Thymus (tissue), 11 donors: ENCODE results near the gene DACT2. TPM values are rescaled to one million over a fixed set of nuclear protein-coding genes. Genes with fewer than 3 reads are reported as not detected.

Experiments used
- DNase-seq, 9 donors: peaks; one replicate each; pipeline ENCODE4 v3.0.0-alpha.2; 2013; ENCODE audit warnings: low spot score in 9 of 9, low read depth in 6 of 9, missing footprints in 1 of 9
- H3K27ac ChIP-seq, 2 donors: one replicate each; pipeline ENCODE4 v1.5.1; 2013; ENCODE audit warnings: control low read depth in 1 of 2, low read depth in 1 of 2, low read length in 1 of 2, mild to moderate bottlenecking in 1 of 2, moderate library complexity in 1 of 2
- H3K27me3 ChIP-seq, 2 donors: one replicate each; pipeline ENCODE4 v1.5.1; 2013; ENCODE audit warnings: low read length in 1 of 2; ENCODE audit not compliant: control insufficient read depth in 2 of 2, insufficient read depth in 1 of 2
- H3K36me3 ChIP-seq, 2 donors: one replicate each; pipeline ENCODE4 v1.5.1; 2013; ENCODE audit warnings: low read length in 1 of 2, mild to moderate bottlenecking in 1 of 2, moderate library complexity in 1 of 2; ENCODE audit not compliant: control insufficient read depth in 2 of 2, insufficient read depth in 2 of 2
- H3K4me1 ChIP-seq, 2 donors: one replicate each; pipeline ENCODE4 v1.5.1; 2013; ENCODE audit warnings: low read length in 2 of 2; ENCODE audit not compliant: control insufficient read depth in 2 of 2, insufficient read depth in 2 of 2
- H3K4me3 ChIP-seq, 2 donors: one replicate each; pipeline ENCODE4 v1.5.1; 2013; ENCODE audit warnings: low read length in 2 of 2, control low read depth in 1 of 2, mild to moderate bottlenecking in 1 of 2
- H3K9me3 ChIP-seq, 2 donors: one replicate each; pipeline ENCODE4 v1.5.1; 2013; ENCODE audit warnings: low read length in 1 of 2, mild to moderate bottlenecking in 1 of 2; ENCODE audit not compliant: control insufficient read depth in 2 of 2, insufficient read depth in 1 of 2
- WGBS: extraction: QIAGEN DNeasy Blood & Tissue Kit; methylation state at CpG from one replicate; pipeline ENCODE4 v1.1.7; 2013; 5-methylcytosine and 5-hydroxymethylcytosine counted together
- polyA plus RNA-seq: library from polyadenylated mRNA; stranded (reverse); fragments of 200-250 nt; gene quantifications from one replicate; pipeline ENCODE4 v1.2.3, GENCODE V29; 2013
- total RNA-seq: library from RNA; stranded (reverse); fragments of 120-200 nt; gene quantifications from one replicate; pipeline ENCODE4 v1.2.4, GENCODE V29; 2013
- donor health status: healthy.

DACT2 gene
- total and polyA plus RNA-seq, 2 donors, result 2.5 to 4.2 TPM

DNA sequence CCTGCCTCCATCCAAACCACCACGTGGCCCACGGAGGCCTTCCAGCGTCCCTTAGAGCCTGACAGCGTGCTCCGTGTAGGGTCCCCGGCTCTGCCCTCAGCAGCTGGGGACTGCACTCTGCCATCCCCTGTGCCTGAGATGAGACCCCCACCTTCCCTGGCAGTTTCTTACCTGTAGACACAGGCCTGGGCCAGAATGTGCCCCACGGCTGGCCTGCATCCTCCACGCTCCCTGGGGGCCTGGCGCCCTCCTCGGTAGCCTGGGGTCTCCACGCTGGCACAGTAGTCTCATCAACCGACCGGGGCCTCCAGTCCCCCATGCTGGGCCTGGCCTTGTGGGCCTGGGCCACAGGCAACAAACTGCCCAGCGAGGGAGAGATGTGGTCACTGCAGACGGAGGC lies 9.6 kb downstream of the DACT2 start:
- Histone ChIP-seq H3K36me3 (no peaks in the 10 kb centered on the region), H3K27me3 (peaks cover 2 to 17% of the 10 kb centered on the region in 2 donors), H3K4me1 (peaks cover 0 to 6% of the 10 kb centered on the region in 2 donors), H3K4me3 (no peak overlapping the region), H3K9me3 (no peaks in the 10 kb centered on the region), H3K27ac (no peak overlapping the region)
- DNase-seq, result no peak
- 95% methylated on average over 15 of the region's 15 CpGs for WGBS

DNA sequence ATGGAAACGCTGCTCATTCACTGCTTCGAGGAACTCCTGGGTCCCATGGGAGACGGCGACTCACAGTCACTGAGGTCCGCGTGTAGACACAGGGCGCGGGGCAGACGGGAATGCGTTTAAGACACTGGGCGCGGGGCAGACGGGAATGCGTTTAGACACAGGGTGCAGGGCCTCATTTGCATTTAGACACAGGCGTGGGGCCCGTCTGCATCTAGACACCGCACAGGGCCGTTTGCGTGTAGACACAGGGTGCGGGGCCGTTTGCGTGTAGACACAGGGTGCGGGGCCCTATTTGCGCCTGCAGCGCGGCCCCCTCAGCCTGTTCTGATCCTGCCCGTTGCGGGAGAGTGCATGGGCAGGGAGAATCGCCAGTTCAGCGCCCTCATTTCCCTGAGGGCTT lies 10.4 kb downstream of the DACT2 start:
- Histone ChIP-seq H3K4me1 (peaks cover 0 to 5% of the 10 kb centered on the region in 2 donors), H3K9me3 (no peaks in the 10 kb centered on the region), H3K27ac (no peak overlapping the region), H3K36me3 (no peaks in the 10 kb centered on the region), H3K4me3 (no peak overlapping the region), H3K27me3 (peaks cover under 1 to 9% of the 10 kb centered on the region in 2 donors)
- DNase-seq, result no peak
- WGBS, result 96% methylated on average over 30 of the region's 30 CpGs

DNA sequence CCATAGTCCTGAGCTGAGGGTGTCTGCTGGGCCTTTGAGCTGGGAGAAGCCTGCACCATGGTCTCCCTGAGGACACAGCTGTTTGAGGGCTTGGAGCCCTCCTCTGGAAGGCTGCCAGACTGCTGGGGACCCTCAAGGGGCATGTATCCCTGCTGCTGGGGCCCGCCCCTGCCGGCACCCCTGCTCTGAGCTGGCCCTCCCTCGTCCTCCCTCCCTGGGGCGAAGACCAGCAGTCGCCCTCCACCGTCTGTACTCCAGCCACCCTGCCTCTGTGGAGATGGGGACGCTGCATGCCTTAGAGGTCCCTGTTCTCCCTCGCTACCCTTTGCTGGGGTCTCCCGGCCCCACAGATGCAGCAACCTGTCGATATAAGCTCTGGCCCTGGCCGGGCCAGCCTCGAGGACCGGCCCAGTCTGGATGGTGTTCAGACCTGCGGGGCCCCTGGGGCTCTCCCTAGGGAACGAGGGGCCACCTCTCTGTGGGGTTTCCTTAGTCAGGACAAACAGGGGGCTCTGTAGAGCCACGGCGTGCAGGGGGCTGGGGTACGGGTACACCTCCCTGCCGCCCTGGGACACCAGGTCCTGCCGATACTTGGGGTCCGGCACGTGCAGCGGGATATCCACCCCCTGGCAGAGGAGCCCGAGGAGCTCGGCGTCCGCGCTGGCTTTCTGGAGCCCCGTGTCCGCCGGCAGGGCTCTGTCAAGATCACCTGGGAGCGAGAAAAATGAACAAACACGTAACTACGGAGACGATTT lies 11.0 kb downstream of the DACT2 start:
- no peaks in the 10 kb centered on the region for H3K9me3 ChIP-seq
- H3K27ac ChIP-seq, result no peak overlapping the region
- WGBS, result 95% methylated on average over 35 of the region's 35 CpGs
- H3K4me1 ChIP-seq, result no peaks in the 10 kb centered on the region
- no peak overlapping the region for H3K4me3 ChIP-seq
- H3K27me3 ChIP-seq, result peaks cover 0 to 3% of the 10 kb centered on the region in 2 donors
- DNase-seq, result no peak
- H3K36me3 ChIP-seq, result no peaks in the 10 kb centered on the region

DNA sequence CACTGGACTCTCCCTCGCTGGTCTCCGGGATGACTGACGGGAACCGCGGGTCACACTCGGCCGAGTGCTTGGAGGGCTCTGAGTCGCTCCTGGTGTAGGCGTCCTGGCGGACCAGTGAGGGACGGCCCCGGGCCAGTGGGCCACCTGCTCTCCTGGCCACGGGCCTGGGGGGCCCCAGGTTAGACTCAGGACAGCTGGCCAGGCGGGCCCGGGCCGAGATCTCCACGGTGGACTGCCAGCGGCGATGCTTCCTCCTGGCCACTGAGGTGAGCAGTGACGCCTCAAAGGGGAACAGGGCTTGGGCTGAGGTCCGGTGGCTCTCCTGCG lies 11.9 kb downstream of the DACT2 start:
- WGBS, result 94% methylated on average over 22 of the region's 22 CpGs

DNA sequence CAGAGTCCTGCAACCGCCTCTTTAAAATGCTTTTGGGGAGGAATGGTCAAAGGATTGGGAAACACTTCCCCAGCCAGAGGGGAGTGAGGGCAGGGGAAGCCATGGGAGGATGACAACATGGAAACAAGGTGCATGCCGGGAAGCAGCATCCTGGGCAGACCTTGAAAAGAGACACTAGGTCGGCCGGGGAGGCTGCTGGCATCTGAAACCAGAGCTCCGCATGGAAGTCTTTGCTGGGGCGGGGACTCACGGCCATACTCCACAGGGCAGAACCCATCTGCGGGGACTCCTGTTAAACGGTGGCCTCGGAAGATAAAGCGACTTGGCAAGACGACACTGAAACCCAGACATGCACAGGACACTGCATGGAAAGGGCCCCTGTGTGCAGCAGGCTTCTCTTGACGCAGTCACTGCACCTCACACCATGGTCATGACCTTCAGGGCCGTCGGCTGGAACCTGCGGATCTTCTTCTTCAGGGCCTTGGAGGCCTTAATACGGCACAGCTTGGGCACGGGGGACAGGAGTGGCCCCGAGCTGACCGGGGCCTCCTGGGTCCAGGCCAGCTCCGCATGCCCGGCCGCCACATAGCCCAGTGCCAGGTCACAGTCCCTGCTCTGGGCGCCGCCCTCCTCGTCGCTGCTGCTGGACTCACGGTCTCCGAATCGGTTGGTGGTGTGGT lies 12.4 kb downstream of the DACT2 start:
- H3K27ac ChIP-seq, result no peak overlapping the region

More for the DNA sequence above, 11.9 kb downstream of the DACT2 start:
- Histone ChIP-seq H3K9me3 (no peaks in the 10 kb centered on the region), H3K27ac (no peak overlapping the region), H3K4me3 (no peak overlapping the region), H3K27me3 (no peaks in the 10 kb centered on the region), H3K4me1 (no peaks in the 10 kb centered on the region), H3K36me3 (no peaks in the 10 kb centered on the region)
- DNase-seq, result no peak

DNA sequence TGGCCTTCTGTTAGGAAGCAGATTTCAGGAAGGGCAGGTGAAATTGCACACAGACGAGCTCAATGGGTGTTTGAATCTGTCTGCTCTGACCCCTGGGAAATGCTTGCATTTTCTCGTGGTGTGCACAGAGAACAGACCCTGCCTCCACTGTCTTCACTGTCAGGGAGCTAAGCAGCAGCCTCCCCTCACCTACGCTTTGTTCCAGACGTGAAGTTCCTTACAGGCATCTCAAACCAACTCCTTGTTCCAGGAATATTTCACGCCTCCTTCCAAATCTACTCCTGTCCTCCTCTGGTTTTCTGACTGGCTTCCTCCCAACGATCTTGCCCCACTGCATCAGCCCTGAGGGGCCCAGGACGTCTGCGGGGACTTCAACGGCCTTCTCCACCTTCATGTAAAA lies 13.7 kb downstream of the DACT2 start:
- DNase-seq, result no peak
- Histone ChIP-seq H3K27ac (no peak overlapping the region), H3K4me1 (no peaks in the 10 kb centered on the region), H3K9me3 (no peaks in the 10 kb centered on the region), H3K27me3 (peaks cover 0 to 11% of the 10 kb centered on the region in 2 donors), H3K36me3 (no peaks in the 10 kb centered on the region), H3K4me3 (no peak overlapping the region)
- WGBS, result 84% methylated on average over 9 of the region's 9 CpGs

More for the DNA sequence above, 12.4 kb downstream of the DACT2 start:
- Histone ChIP-seq H3K27me3 (no peaks in the 10 kb centered on the region), H3K4me1 (no peaks in the 10 kb centered on the region), H3K9me3 (no peaks in the 10 kb centered on the region), H3K36me3 (no peaks in the 10 kb centered on the region), H3K4me3 (no peak overlapping the region)
- DNase-seq, result no peak
- WGBS, result 94% methylated on average over 30 of the region's 30 CpGs

DNA sequence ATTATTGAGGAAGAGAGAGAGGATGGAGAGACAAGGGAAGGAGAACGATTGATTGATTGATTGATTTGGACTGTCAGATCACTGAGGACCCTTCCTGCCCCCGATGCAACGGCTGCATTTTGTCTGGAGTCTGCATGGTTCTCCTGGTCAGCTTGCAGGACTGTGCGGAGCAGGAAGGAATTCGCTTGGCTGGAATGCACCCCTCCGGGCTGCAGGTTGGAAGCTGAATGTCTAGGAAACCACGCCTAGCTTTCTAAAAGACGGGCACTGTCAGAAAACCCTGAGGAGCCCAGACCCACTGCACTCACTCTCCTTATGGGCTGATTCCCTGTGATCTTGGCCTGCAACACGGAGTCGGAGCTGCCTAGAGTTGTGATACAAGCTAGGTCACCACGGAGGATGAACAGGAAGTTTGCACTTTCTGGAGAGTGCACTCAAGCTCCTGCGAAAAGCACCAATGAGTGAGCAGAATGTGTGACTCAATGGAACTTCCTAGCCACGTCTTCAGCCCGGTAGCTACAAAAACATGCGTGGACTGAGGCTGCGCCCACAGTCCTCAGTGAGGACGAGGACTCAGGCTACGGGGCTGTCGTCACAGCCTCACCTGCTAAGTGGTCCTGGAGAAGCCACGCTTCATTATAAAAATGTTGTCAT lies 14.4 kb downstream of the DACT2 start:
- H3K36me3 ChIP-seq, result no peaks in the 10 kb centered on the region
- WGBS, result 86% methylated on average over 20 of the region's 20 CpGs
- no peaks in the 10 kb centered on the region for H3K9me3 ChIP-seq
- no peak for DNase-seq
- no peak overlapping the region for H3K27ac ChIP-seq
- H3K27me3 ChIP-seq, result peaks cover 0 to 11% of the 10 kb centered on the region in 2 donors
- no peak overlapping the region for H3K4me3 ChIP-seq
- no peaks in the 10 kb centered on the region for H3K4me1 ChIP-seq

DNA sequence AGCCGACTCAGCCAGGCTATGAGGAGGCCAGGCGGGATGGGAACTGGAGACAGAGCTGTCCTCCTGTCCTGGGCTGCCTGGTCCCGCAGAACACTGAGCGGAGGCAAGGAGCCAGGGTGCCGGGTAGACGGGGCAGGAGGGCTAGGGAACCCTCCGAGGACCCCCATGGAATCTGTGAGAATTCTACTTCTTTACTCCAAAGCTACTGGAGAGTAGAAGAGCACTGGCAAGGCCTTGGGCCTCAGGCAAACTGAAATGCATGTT lies 14.9 kb downstream of the DACT2 start:
- no peak for DNase-seq
- no peak overlapping the region for H3K4me3 ChIP-seq
- WGBS, result 97% methylated on average over 7 of the region's 7 CpGs
- no peak overlapping the region for H3K27ac ChIP-seq
- H3K9me3 ChIP-seq, result no peaks in the 10 kb centered on the region
- H3K4me1 ChIP-seq, result no peaks in the 10 kb centered on the region
- H3K27me3 ChIP-seq, result peaks cover 0 to 11% of the 10 kb centered on the region in 2 donors
- no peaks in the 10 kb centered on the region for H3K36me3 ChIP-seq

DNA sequence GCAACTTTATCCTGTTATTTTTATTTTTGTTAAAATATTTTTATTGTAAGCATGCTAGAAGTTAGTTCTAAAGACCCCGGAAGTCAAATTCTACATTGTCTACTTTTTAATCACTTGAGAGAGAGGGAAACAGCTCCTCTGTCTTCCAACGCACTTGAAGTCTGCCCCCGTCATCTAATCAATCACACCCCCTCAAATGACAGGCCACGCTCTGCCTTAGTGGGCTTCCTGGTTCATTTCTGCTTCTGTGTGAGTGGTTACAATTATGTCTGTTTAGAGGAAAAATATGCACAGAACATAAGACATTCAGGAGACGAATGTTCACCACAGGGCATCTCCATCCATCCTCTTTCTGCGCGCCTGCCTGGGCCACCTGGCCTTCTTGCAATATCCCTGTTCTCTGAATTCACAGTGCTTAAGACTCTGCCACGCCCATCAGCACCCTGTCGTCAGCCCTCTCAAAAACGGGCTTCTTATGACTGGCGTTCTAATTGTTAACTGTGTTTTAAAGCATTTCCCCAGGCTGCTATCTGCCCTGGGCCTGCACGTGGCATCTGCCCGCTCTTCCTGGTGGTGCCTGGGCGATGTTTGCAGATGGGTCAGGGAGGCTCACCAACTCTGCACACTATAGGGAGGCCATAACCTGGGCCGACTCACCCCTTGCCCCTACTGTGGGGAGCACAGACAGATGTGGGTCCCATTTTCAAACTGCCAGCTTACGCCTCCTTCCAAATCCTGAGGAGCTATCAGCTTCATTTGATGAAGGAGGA lies 15.4 kb downstream of the DACT2 start:
- no peak overlapping the region for H3K27ac ChIP-seq
- WGBS, result 92% methylated on average over 16 of the region's 16 CpGs
- peaks cover 0 to 11% of the 10 kb centered on the region in 2 donors for H3K27me3 ChIP-seq
- no peak for DNase-seq
- H3K9me3 ChIP-seq, result no peaks in the 10 kb centered on the region
- H3K36me3 ChIP-seq, result no peaks in the 10 kb centered on the region
- no peaks in the 10 kb centered on the region for H3K4me1 ChIP-seq
- no peak overlapping the region for H3K4me3 ChIP-seq
